ENCODE results near the gene PGGHG.

The PGGHG gene

GRCh38 chr11:288478-289397, at the start of gene PGGHG:
TSS of gene PGGHG (plus strand) at chr11:289126. CDS start at chr11:289817, 691 bp downstream.
- peak; percentile 53 for FAIRE-seq

GRCh38 chr11:240315-240714, 48.6 kb upstream of the PGGHG start:
- DNase-seq (ENCODE audit: insufficient read length, low spot score), result no peak
- FAIRE-seq, result no peak

More at GRCh38 chr11:288478-289397, at the start of gene PGGHG:
- DNase-seq (ENCODE audit: insufficient read length, low spot score), result peak; percentile 94

- no peak for DNase-seq (ENCODE audit: insufficient read length, low spot score)
- FAIRE-seq, result no peak
Observed at GRCh38 chr11:241634-242033, 47.3 kb upstream of the PGGHG start.

- FAIRE-seq (peak; percentile 71), DNase-seq (ENCODE audit: insufficient read length, low spot score) (no peak)
Observed at GRCh38 chr11:244376-244775, 44.5 kb upstream of the PGGHG start.

GRCh38 chr11:249062-249461, 39.9 kb upstream of the PGGHG start:
- FAIRE-seq (no peak), DNase-seq (ENCODE audit: insufficient read length, low spot score) (no peak)

GRCh38 chr11:250274-250673, 38.7 kb upstream of the PGGHG start:
- DNase-seq (ENCODE audit: insufficient read length, low spot score) (no peak), FAIRE-seq (no peak)

GRCh38 chr11:250740-251299, 38.1 kb upstream of the PGGHG start:
- DNase-seq (ENCODE audit: insufficient read length, low spot score), result no peak
- no peak for FAIRE-seq

GRCh38 chr11:251550-251949, 37.4 kb upstream of the PGGHG start:
- no peak for FAIRE-seq

GRCh38 chr11:252666-253065, 36.3 kb upstream of the PGGHG start:
- FAIRE-seq, result no peak
- no peak for DNase-seq (ENCODE audit: insufficient read length, low spot score)

More at GRCh38 chr11:251550-251949, 37.4 kb upstream of the PGGHG start:
- DNase-seq (ENCODE audit: insufficient read length, low spot score), result no peak

- no peak for FAIRE-seq
- DNase-seq (ENCODE audit: insufficient read length, low spot score), result no peak
Observed at GRCh38 chr11:253160-253885, 35.6 kb upstream of the PGGHG start.

- no peak for DNase-seq (ENCODE audit: insufficient read length, low spot score)
- no peak for FAIRE-seq
Observed at GRCh38 chr11:253886-254270, 35.0 kb upstream of the PGGHG start.

GRCh38 chr11:255176-255575, 33.8 kb upstream of the PGGHG start:
- no peak for FAIRE-seq

GRCh38 chr11:255816-256215, 33.1 kb upstream of the PGGHG start:
- DNase-seq (ENCODE audit: insufficient read length, low spot score) (no peak), FAIRE-seq (no peak)

More at GRCh38 chr11:255176-255575, 33.8 kb upstream of the PGGHG start:
- DNase-seq (ENCODE audit: insufficient read length, low spot score), result no peak

- DNase-seq (ENCODE audit: insufficient read length, low spot score) (no peak), FAIRE-seq (peak; percentile 52)
Observed at GRCh38 chr11:256952-257737, 31.8 kb upstream of the PGGHG start.

- FAIRE-seq, result no peak
Observed at GRCh38 chr11:257766-258493, 31.0 kb upstream of the PGGHG start.

GRCh38 chr11:259413-259812, 29.5 kb upstream of the PGGHG start:
- no peak for FAIRE-seq

More at GRCh38 chr11:257766-258493, 31.0 kb upstream of the PGGHG start:
- DNase-seq (ENCODE audit: insufficient read length, low spot score), result no peak

GRCh38 chr11:261624-262023, 27.3 kb upstream of the PGGHG start:
- no peak for DNase-seq (ENCODE audit: insufficient read length, low spot score)

More at GRCh38 chr11:259413-259812, 29.5 kb upstream of the PGGHG start:
- DNase-seq (ENCODE audit: insufficient read length, low spot score), result no peak

GRCh38 chr11:266676-267439, 22.1 kb upstream of the PGGHG start:
- FAIRE-seq (peak; percentile 69), DNase-seq (ENCODE audit: insufficient read length, low spot score) (no peak)

More at GRCh38 chr11:261624-262023, 27.3 kb upstream of the PGGHG start:
- no peak for FAIRE-seq

- FAIRE-seq (peak; percentile 91), DNase-seq (ENCODE audit: insufficient read length, low spot score) (no peak)
Observed at GRCh38 chr11:267491-267994, 21.4 kb upstream of the PGGHG start.

Data from GM19239 (cell line).